Vagina (tissue), 2 donors: Measurements from ENCODE around the gene COL18A1. TPM values are rescaled to one million over a fixed set of nuclear protein-coding genes. Genes with fewer than 3 reads are reported as not detected.
"Not testable (repeated sequence)": the region's sequence is repeated elsewhere in the genome, so short reads cannot be mapped to it uniquely, and the experiment has no call there.

Experiments used
- DNase-seq, 2 donors: peaks; one replicate each; pipeline ENCODE4 v3.0.0-alpha.2; 2017; ENCODE audit errors: extremely low spot score in 2 of 2
- H3K27ac ChIP-seq: fragments of 200-600 bp; sonication (generic); one replicate; pipeline ENCODE4 v1.5.1; 2019
- H3K27me3 ChIP-seq: fragments of 200-600 bp; sonication (generic); one replicate; pipeline ENCODE4 v1.5.1; 2019
- H3K36me3 ChIP-seq, 2 donors: fragments of 200-600 bp; sonication (generic); one replicate each; pipeline ENCODE4 v1.5.1; 2017 to 2019
- H3K4me1 ChIP-seq: fragments of 200-600 bp; sonication (generic); one replicate; pipeline ENCODE4 v1.5.1; 2019
- H3K4me3 ChIP-seq, 2 donors: fragments of 200-600 bp; sonication (generic); 1 replicate in 1 of 2; 2 replicates in 1 of 2; pipeline ENCODE4 v1.5.1; 2016 to 2019
- H3K9me3 ChIP-seq: fragments of 200-600 bp; sonication (generic); one replicate; pipeline ENCODE4 v1.5.1; 2019
- CTCF ChIP-seq, 3 experiments: fragments of 450-650 bp in 2 of 3; fragments of 200-600 bp in 1 of 3; sonication (generic) in 1 of 3; IDR thresholded peaks; one replicate each; pipeline ENCODE4 v1.5.1; 2017 to 2019; ENCODE audit warnings: antibody characterized with exemption in 3 of 3, mild to moderate bottlenecking in 2 of 3, moderate library complexity in 2 of 3
- POLR2A ChIP-seq, 2 donors: fragments of 450-650 bp; IDR thresholded peaks; one replicate each; pipeline ENCODE4 v1.6.1; 2017; ENCODE audit warnings: antibody characterized with exemption in 2 of 2, mild to moderate bottlenecking in 2 of 2, moderate library complexity in 2 of 2
- POLR2AphosphoS5 ChIP-seq, 2 donors: sonication (generic); formaldehyde crosslinking; IDR thresholded peaks; one replicate each; pipeline ENCODE4 v1.9.0; 2017; ENCODE audit warnings: antibody characterized with exemption in 2 of 2, mild to moderate bottlenecking in 2 of 2, low read depth in 1 of 2; ENCODE audit not compliant: insufficient read depth in 1 of 2
- intact Hi-C: fragments of 100-400 bp; cut with DNase I; formaldehyde crosslinking; loops from one replicate; pipeline ENCODE4 v1.15.1; 2023
- total RNA-seq: library from RNA; depleted of rRNA; stranded (reverse); fragments of >200 nt; gene quantifications from one replicate; pipeline ENCODE4 v1.2.3, GENCODE V29; 2016

The COL18A1 gene
- total RNA-seq, 1 donor from 2014 or later, result 86.7 TPM

GRCh38 chr21:45528028-45528705 lies 123.2 kb downstream of the COL18A1 start:
- Histone ChIP-seq H3K4me1 (no peaks in the 10 kb centered on the region), H3K36me3 (no peaks in the 10 kb centered on the region), H3K27ac (no peak overlapping the region), H3K9me3 (no peaks in the 10 kb centered on the region), H3K4me3 (no peak overlapping the region), H3K27me3 (no peaks in the 10 kb centered on the region)
- DNase-seq, result no peak
- no peak for TF ChIP-seq POLR2A (IDR thresholded peaks at IDR 0.05)
- intact Hi-C loops, result no loop called here

- no peaks in the 10 kb centered on the region for H3K27me3 ChIP-seq
- H3K4me1 ChIP-seq, result no peaks in the 10 kb centered on the region
- H3K9me3 ChIP-seq, result no peaks in the 10 kb centered on the region
- intact Hi-C loops, result no loop called here
- no peak for DNase-seq
- H3K36me3 ChIP-seq, result no peaks in the 10 kb centered on the region
- H3K27ac ChIP-seq, result no peak overlapping the region
- no peak overlapping the region for H3K4me3 ChIP-seq
- TF ChIP-seq CTCF (IDR thresholded peaks at IDR 0.05) (no peak), POLR2AphosphoS5 (IDR thresholded peaks at IDR 0.05; ENCODE audit: insufficient read depth in 1 of 2, low read depth in 1 of 2) (no peak), POLR2A (IDR thresholded peaks at IDR 0.05) (no peak)
Measured at GRCh38 chr21:45528981-45529784, 124.2 kb downstream of the COL18A1 start.

GRCh38 chr21:45529785-45530422 lies 124.9 kb downstream of the COL18A1 start:
- TF ChIP-seq CTCF (IDR thresholded peaks at IDR 0.05) (no peak), POLR2AphosphoS5 (IDR thresholded peaks at IDR 0.05; ENCODE audit: insufficient read depth in 1 of 2, low read depth in 1 of 2) (no peak), POLR2A (IDR thresholded peaks at IDR 0.05) (no peak)
- Histone ChIP-seq H3K4me1 (no peaks in the 10 kb centered on the region), H3K9me3 (no peaks in the 10 kb centered on the region), H3K4me3 (no peak overlapping the region), H3K27ac (no peak overlapping the region), H3K27me3 (no peaks in the 10 kb centered on the region), H3K36me3 (no peaks in the 10 kb centered on the region)
- intact Hi-C loops, result no loop called here
- no peak for DNase-seq

- H3K27ac ChIP-seq, result no peak overlapping the region
- H3K4me1 ChIP-seq, result no peaks in the 10 kb centered on the region
- no peaks in the 10 kb centered on the region for H3K36me3 ChIP-seq
- DNase-seq, result no peak
- no peak overlapping the region for H3K4me3 ChIP-seq
- intact Hi-C loops, result no loop called here
- no peaks in the 10 kb centered on the region for H3K27me3 ChIP-seq
- TF ChIP-seq POLR2AphosphoS5 (IDR thresholded peaks at IDR 0.05; ENCODE audit: insufficient read depth in 1 of 2, low read depth in 1 of 2), result no peak
- TF ChIP-seq POLR2A (IDR thresholded peaks at IDR 0.05), result no peak
- TF ChIP-seq CTCF (IDR thresholded peaks at IDR 0.05), result no peak
- H3K9me3 ChIP-seq, result no peaks in the 10 kb centered on the region
Measured at GRCh38 chr21:45530423-45531113, 125.6 kb downstream of the COL18A1 start.

DNA sequence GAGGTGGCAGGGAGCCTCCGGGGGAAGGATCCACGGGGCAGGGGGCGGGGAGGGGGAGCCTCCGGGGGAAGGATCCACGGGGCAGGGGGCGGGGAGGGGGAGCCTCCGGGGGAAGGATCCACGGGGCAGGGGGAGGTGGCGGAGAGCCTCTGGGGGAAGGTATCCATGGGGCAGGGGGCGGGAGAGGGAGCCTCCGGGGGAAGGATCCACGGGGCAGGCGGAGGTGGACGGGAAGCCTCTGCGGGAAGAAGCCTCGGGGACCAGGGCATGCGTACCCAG lies 126.1 kb downstream of the COL18A1 start:
- H3K27me3 ChIP-seq, H3K9me3 ChIP-seq, intact Hi-C loops, H3K27ac ChIP-seq, H3K4me1 ChIP-seq, DNase-seq, H3K36me3 ChIP-seq, H3K4me3 ChIP-seq: not testable (repeated sequence)
